HepG2 (cell line): Measurements from ENCODE around the gene RSBN1. TPM values are rescaled to one million over a fixed set of nuclear protein-coding genes. Genes with fewer than 3 reads are reported as not detected.

Experiments used
- ATAC-seq: fragments of 200-7000 bp; cut with Tn5 transposase; 3 replicates; pipeline ENCODE4 v1.9.1; 2020; ENCODE audit warnings: mild to moderate bottlenecking, moderate library complexity
- BruUV-seq: library from RNA; stranded (reverse); fragments of 400-500 nt; replicated peaks from 2 replicates; lab custom pipeline; 2021; lab: Mats Ljungman, UMichigan
- CTCF ChIA-PET: fragments of 300-600 bp; formaldehyde crosslinking; extraction: SDS; loops from one replicate; lab custom pipeline; 2021; ENCODE audit warnings: low total read pairs, inconsistent platforms, low intra/inter-chr PET ratio; lab: Yijun Ruan, JAX
- POLR2A ChIA-PET: fragments of 350-600 bp; sonication (Branson Sonifier 250); formaldehyde crosslinking; loops from one replicate; lab custom pipeline; 2020; ENCODE audit warnings: antibody characterized with exemption, inconsistent platforms; lab: Yijun Ruan, JAX
- DNase-seq: peaks from one replicate; pipeline ENCODE4 v3.0.0-alpha.2; 2015; ENCODE audit warnings: low spot score
- FAIRE-seq: peaks from 3 replicates; lab custom pipeline; 2011; peaks lifted over from hg19 to GRCh38; lab: Jason Lieb, UNC
- H2AFZ ChIP-seq: one replicate; pipeline ENCODE4 v1.6.1; 2011; ENCODE audit warnings: low read length, inconsistent platforms
- H3K27ac ChIP-seq: fragments of 300-600 bp; 3 replicates; pipeline ENCODE4 v1.8.0; 2011; ENCODE audit warnings: mixed run types, mild to moderate bottlenecking, mixed read lengths, low read length, inconsistent platforms; ENCODE audit not compliant: insufficient read depth; ENCODE audit errors: extremely low read length
- H3K27me3 ChIP-seq, 2 experiments: fragments of 200-600 bp in 1 of 2; 2 replicates in 1 of 2; 3 replicates in 1 of 2; pipeline versions ENCODE4 v1.6.0 to v1.8.0; 2011; ENCODE audit warnings: low read length in 2 of 2, mild to moderate bottlenecking in 2 of 2, moderate library complexity in 2 of 2, inconsistent platforms in 1 of 2; ENCODE audit not compliant: insufficient read depth in 2 of 2, control insufficient read depth in 1 of 2
- H3K36me3 ChIP-seq, 2 experiments: fragments of 200-600 bp in 1 of 2; replicated peaks in 1 of 2; 2 replicates in 1 of 2; 3 replicates in 1 of 2; pipeline versions ENCODE4 v1.5.1 to v1.8.0; 2011; ENCODE audit warnings: low read length in 2 of 2, inconsistent platforms in 1 of 2; ENCODE audit not compliant: insufficient read depth in 2 of 2, control insufficient read depth in 1 of 2
- H3K4me1 ChIP-seq: 2 replicates; pipeline ENCODE4 v1.5.1; 2012; ENCODE audit warnings: low read length, inconsistent platforms; ENCODE audit not compliant: insufficient read depth
- H3K4me2 ChIP-seq: 2 replicates; pipeline ENCODE4 v1.6.0; 2011; ENCODE audit warnings: low read depth, low read length, inconsistent platforms
- H3K4me3 ChIP-seq, 3 experiments: fragments of 200-600 bp in 1 of 3; sonication (generic), shearing (Covaris generic) in 1 of 3; replicated peaks in 1 of 3; 2 replicates each; pipeline ENCODE4 v1.5.1; 2011 to 2016; ENCODE audit warnings: low read length in 3 of 3, inconsistent platforms in 2 of 3, low read depth in 2 of 3, mild to moderate bottlenecking in 2 of 3, control low read depth in 1 of 3, mixed read lengths in 1 of 3; ENCODE audit not compliant: insufficient read depth in 1 of 3
- H3K79me2 ChIP-seq: one replicate; pipeline ENCODE4 v1.6.1; 2011; ENCODE audit warnings: low read length, inconsistent platforms; ENCODE audit not compliant: insufficient read depth
- H3K9ac ChIP-seq: 2 replicates; pipeline ENCODE4 v1.6.0; 2011; ENCODE audit warnings: mild to moderate bottlenecking, low read depth, low read length, inconsistent platforms; ENCODE audit not compliant: insufficient read depth
- H3K9me3 ChIP-seq: 2 replicates; pipeline ENCODE4 v1.5.1; 2012; ENCODE audit warnings: mild to moderate bottlenecking, low read length
- H4K20me1 ChIP-seq: 2 replicates; pipeline ENCODE4 v1.6.0; 2011; ENCODE audit warnings: inconsistent platforms, mild to moderate bottlenecking, low read length, moderate library complexity; ENCODE audit not compliant: insufficient read depth
- BCL6 ChIP-seq: IDR thresholded peaks from 2 replicates; pipeline ENCODE4 v1.6.1; 2016; ENCODE audit warnings: missing genetic modification reagents, missing compliant biosample characterization
- CCAR2 ChIP-seq: fragments of 200-400 bp; formaldehyde crosslinking; optimal IDR thresholded peaks from 2 replicates; pipeline ENCODE3; 2018; ENCODE audit warnings: low read depth, mild to moderate bottlenecking, low read length, moderate library complexity
- ETV6 ChIP-seq: sonication (generic); formaldehyde crosslinking; conservative IDR thresholded peaks from 2 replicates; pipeline ENCODE4 v1.4.0; 2020; ENCODE audit warnings: missing genetic modification reagents
- EZH2 ChIP-seq: conservative IDR thresholded peaks from 2 replicates; pipeline ENCODE4 v1.6.1; 2012; ENCODE audit warnings: mild to moderate bottlenecking, low read depth, low read length, moderate library complexity
- HMG20B ChIP-seq: conservative IDR thresholded peaks from 2 replicates; pipeline ENCODE4 v1.6.1; 2016; ENCODE audit warnings: missing genetic modification reagents, missing compliant biosample characterization
- MTF1 ChIP-seq: sonication (generic); formaldehyde crosslinking; IDR thresholded peaks from 2 replicates; pipeline ENCODE4 v1.5.0; 2020; ENCODE audit warnings: missing genetic modification reagents
- NFIC ChIP-seq: IDR thresholded peaks from 2 replicates; pipeline ENCODE4 v1.6.1; 2012; ENCODE audit warnings: mild to moderate bottlenecking, low read length, inconsistent platforms
- TCF7L2 ChIP-seq: IDR thresholded peaks from 2 replicates; pipeline ENCODE4 v1.6.1; 2011; ENCODE audit warnings: mild to moderate bottlenecking, low read depth, low read length, moderate library complexity
- ZC3H4 ChIP-seq: sonication (generic); formaldehyde crosslinking; IDR thresholded peaks from 2 replicates; pipeline ENCODE4 v1.4.0; 2020; ENCODE audit warnings: missing genetic modification reagents, borderline replicate concordance
- ZFP36L1 ChIP-seq: sonication (generic); formaldehyde crosslinking; IDR thresholded peaks from 2 replicates; pipeline ENCODE4 v1.8.0; 2022; ENCODE audit warnings: mild to moderate bottlenecking, missing genetic modification reagents, moderate library complexity
- ZFP36L2 ChIP-seq: sonication (generic); formaldehyde crosslinking; IDR thresholded peaks from 2 replicates; pipeline ENCODE4 v1.4.0; 2020; ENCODE audit warnings: missing genetic modification reagents
- ZFP90 ChIP-seq: sonication (generic); formaldehyde crosslinking; IDR thresholded peaks from 2 replicates; pipeline ENCODE4 v1.8.0; 2022; ENCODE audit warnings: missing genetic modification reagents, mild to moderate bottlenecking, inconsistent platforms, borderline replicate concordance
- ZNF205 ChIP-seq: IDR thresholded peaks from 2 replicates; pipeline ENCODE4 v1.6.1; 2018; ENCODE audit warnings: missing biosample characterization, missing genetic modification reagents
- ZNF256 ChIP-seq: sonication (generic); formaldehyde crosslinking; conservative IDR thresholded peaks from 2 replicates; pipeline ENCODE4 v1.4.0; 2020; ENCODE audit warnings: missing genetic modification reagents
- ZNF30 ChIP-seq: sonication (generic); formaldehyde crosslinking; IDR thresholded peaks from 2 replicates; pipeline ENCODE4 v1.5.0; 2020; ENCODE audit warnings: mild to moderate bottlenecking, missing genetic modification reagents
- ZNF639 ChIP-seq: conservative IDR thresholded peaks from 2 replicates; pipeline ENCODE4 v1.6.1; 2018; ENCODE audit warnings: missing genetic modification reagents
- WGBS: methylation state at CpG from one replicate; pipeline ENCODE4 v1.1.6; 2017; ENCODE audit warnings: low lambda C conversion rate; 5-methylcytosine and 5-hydroxymethylcytosine counted together
- in situ Hi-C: cut with HindIII; loops from 2 replicates; pipeline ENCODE4 v1.10.0; 2017; ENCODE audit warnings: low pct_unique_long_range_greater_than_20kb; ENCODE audit not compliant: extremely low pct_ligation_motif_present
- intact Hi-C: fragments of 100-400 bp; cut with micrococcal nuclease; formaldehyde crosslinking; loops from one replicate; pipeline ENCODE4 v1.10.0; 2022; ENCODE audit not compliant: unreplicated experiment
- polyA plus RNA-seq, 8 experiments: library from polyadenylated mRNA; depleted of rRNA in 3 of 8; stranded (reverse) in 7 of 8; unstranded in 1 of 8; fragments of >200 nt; fragmentation: Illumina TruSeq in 4 of 8; extraction: Trizol in 4 of 8; gene quantifications; 2 replicates each; pipeline versions ENCODE4 v1.2.1 to v1.2.3, GENCODE V29; 2011 to 2016; ENCODE audit warnings: low read depth in 4 of 8, missing spikeins in 1 of 8, mixed read lengths in 1 of 8; ENCODE audit not compliant: insufficient read depth in 1 of 8
- total RNA-seq, 5 experiments: library from RNA; depleted of rRNA; stranded (reverse); fragments of >200 nt; fragmentation: Illumina TruSeq; extraction: Trizol; gene quantifications; 2 replicates each; pipeline ENCODE4 v1.2.3, GENCODE V29; 2016; ENCODE audit warnings: low read depth in 1 of 5
- TF ChIP-seq, protein P1 (sequence below): sonication (generic); formaldehyde crosslinking; IDR thresholded peaks from 2 replicates; pipeline ENCODE4 v1.8.0; 2022; ENCODE audit warnings: mild to moderate bottlenecking, missing genetic modification reagents, moderate library complexity
- TF ChIP-seq, protein P2 (sequence below): sonication (generic); formaldehyde crosslinking; IDR thresholded peaks from 2 replicates; pipeline ENCODE4 v1.5.1; 2020; ENCODE audit warnings: mild to moderate bottlenecking, missing genetic modification reagents, moderate library complexity

The RSBN1 gene
- total and polyA plus RNA-seq, 2 of the 13 experiments (the other 11 are each of a cell fraction or from before 2014, with no cell fraction given), result 8.3 to 10.4 TPM

- intact Hi-C loops, result no loop called here
- FAIRE-seq, result no peak
- Histone ChIP-seq H3K27ac (no peak overlapping the region), H3K27me3 (no peaks in the 10 kb centered on the region), H3K9me3 (no peaks in the 10 kb centered on the region), H2AFZ (no peak overlapping the region), H3K4me2 (no peak overlapping the region), H3K36me3 (peaks cover 0 to 13% of the 10 kb centered on the region in 2 experiments; a peak in 1 of 5 replicates), H3K79me2 (no peaks in the 10 kb centered on the region), H3K4me3 (no peak overlapping the region), H3K4me1 (no peaks in the 10 kb centered on the region), H3K9ac (no peak overlapping the region), H4K20me1 (no peaks in the 10 kb centered on the region)
- ChIA-PET CTCF (no interaction called here), POLR2A (no interaction called here)
- ATAC-seq, result no peak
- DNase-seq, result no peak
- TF ChIP-seq ZFP90 (CRISPR knock-in tag) (no peak), HMG20B (CRISPR knock-in tag) (no peak), CCAR2 (no peak), EZH2 (no peak), BCL6 (CRISPR knock-in tag) (no peak), ZFP36L2 (no peak), ZNF256 (CRISPR knock-in tag) (no peak), NFIC (no peak)
- WGBS, result 92% methylated on average over 5 of the region's 5 CpGs
- in situ Hi-C loops, result no loop called here
- no TSS peak for BruUV-seq
Observed at GRCh38 chr1:113732802-113733201, 79.5 kb downstream of the RSBN1 start.

GRCh38 chr1:113721010-113721409 is 91.3 kb downstream of the RSBN1 start:
- BruUV-seq, result no TSS peak
- H3K9ac ChIP-seq, result no peak overlapping the region
- no peak overlapping the region for H3K4me3 ChIP-seq
- no peaks in the 10 kb centered on the region for H4K20me1 ChIP-seq
- 96% methylated on average over 2 of the region's 2 CpGs for WGBS
- H3K9me3 ChIP-seq, result peaks cover 7% of the 10 kb centered on the region
- POLR2A ChIA-PET, result no interaction called here
- in situ Hi-C loops, result no loop called here
- no peak overlapping the region for H3K4me2 ChIP-seq
- no peaks in the 10 kb centered on the region for H3K4me1 ChIP-seq
- H2AFZ ChIP-seq, result no peak overlapping the region
- H3K27me3 ChIP-seq, result no peaks in the 10 kb centered on the region
- H3K79me2 ChIP-seq, result no peaks in the 10 kb centered on the region
- intact Hi-C loops, result no loop called here
- DNase-seq (no peak), FAIRE-seq (no peak), ATAC-seq (no peak)
- H3K36me3 ChIP-seq, result peaks cover 0 to 27% of the 10 kb centered on the region in 2 experiments; a peak in 2 of 5 replicates
- H3K27ac ChIP-seq, result no peak overlapping the region
- CTCF ChIA-PET, result no interaction called here
- no peak for TF ChIP-seq ZNF205 (CRISPR knock-in tag)
- no peak for TF ChIP-seq TCF7L2
- no peak for TF ChIP-seq ZNF30
- no peak for TF ChIP-seq ETV6 (CRISPR knock-in tag)
- TF ChIP-seq, protein P1, sequence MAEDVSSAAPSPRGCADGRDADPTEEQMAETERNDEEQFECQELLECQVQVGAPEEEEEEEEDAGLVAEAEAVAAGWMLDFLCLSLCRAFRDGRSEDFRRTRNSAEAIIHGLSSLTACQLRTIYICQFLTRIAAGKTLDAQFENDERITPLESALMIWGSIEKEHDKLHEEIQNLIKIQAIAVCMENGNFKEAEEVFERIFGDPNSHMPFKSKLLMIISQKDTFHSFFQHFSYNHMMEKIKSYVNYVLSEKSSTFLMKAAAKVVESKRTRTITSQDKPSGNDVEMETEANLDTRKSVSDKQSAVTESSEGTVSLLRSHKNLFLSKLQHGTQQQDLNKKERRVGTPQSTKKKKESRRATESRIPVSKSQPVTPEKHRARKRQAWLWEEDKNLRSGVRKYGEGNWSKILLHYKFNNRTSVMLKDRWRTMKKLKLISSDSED, result no peak
- TF ChIP-seq, protein P2, sequence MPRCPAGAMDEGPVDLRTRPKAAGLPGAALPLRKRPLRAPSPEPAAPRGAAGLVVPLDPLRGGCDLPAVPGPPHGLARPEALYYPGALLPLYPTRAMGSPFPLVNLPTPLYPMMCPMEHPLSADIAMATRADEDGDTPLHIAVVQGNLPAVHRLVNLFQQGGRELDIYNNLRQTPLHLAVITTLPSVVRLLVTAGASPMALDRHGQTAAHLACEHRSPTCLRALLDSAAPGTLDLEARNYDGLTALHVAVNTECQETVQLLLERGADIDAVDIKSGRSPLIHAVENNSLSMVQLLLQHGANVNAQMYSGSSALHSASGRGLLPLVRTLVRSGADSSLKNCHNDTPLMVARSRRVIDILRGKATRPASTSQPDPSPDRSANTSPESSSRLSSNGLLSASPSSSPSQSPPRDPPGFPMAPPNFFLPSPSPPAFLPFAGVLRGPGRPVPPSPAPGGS (CRISPR knock-in tag), result no peak
- no peak for TF ChIP-seq MTF1 (CRISPR knock-in tag)
- TF ChIP-seq ZC3H4 (CRISPR knock-in tag), result no peak
- TF ChIP-seq ZNF639 (CRISPR knock-in tag), result no peak
- TF ChIP-seq ZFP36L1 (CRISPR knock-in tag), result no peak
